Liver (tissue), 9 donors: Measurements from ENCODE around the gene SLC22A13. TPM values are rescaled to one million over a fixed set of nuclear protein-coding genes. Genes with fewer than 3 reads are reported as not detected.

Experiments used
- DNase-seq: peaks from one replicate; pipeline ENCODE4 v3.0.0-alpha.2; 2017; ENCODE audit warnings: low spot score
- H3K27ac ChIP-seq, 2 donors: one replicate each; pipeline ENCODE4 v1.7.0; 2013; ENCODE audit warnings: inconsistent platforms in 2 of 2, low read length in 2 of 2, control low read depth in 1 of 2, low read depth in 1 of 2, mild to moderate bottlenecking in 1 of 2
- H3K27me3 ChIP-seq, 4 donors: one replicate each; pipeline versions ENCODE4 v1.6.1 to v1.7.0; 2013; ENCODE audit warnings: low read length in 3 of 4, inconsistent platforms in 1 of 4, mild to moderate bottlenecking in 1 of 4, moderate library complexity in 1 of 4; ENCODE audit not compliant: control insufficient read depth in 4 of 4, insufficient read depth in 4 of 4
- H3K36me3 ChIP-seq, 4 donors: one replicate each; pipeline versions ENCODE4 v1.6.1 to v1.7.0; 2013; ENCODE audit warnings: low read length in 3 of 4, mild to moderate bottlenecking in 3 of 4, low read depth in 1 of 4, moderate library complexity in 1 of 4; ENCODE audit not compliant: control insufficient read depth in 4 of 4, insufficient read depth in 3 of 4
- H3K4me1 ChIP-seq, 4 donors: one replicate each; pipeline versions ENCODE4 v1.6.1 to v1.7.0; 2013; ENCODE audit warnings: low read length in 3 of 4, mild to moderate bottlenecking in 3 of 4, moderate library complexity in 1 of 4; ENCODE audit not compliant: control insufficient read depth in 4 of 4, insufficient read depth in 4 of 4
- H3K4me3 ChIP-seq, 3 donors: one replicate each; pipeline versions ENCODE4 v1.6.1 to v1.7.0; 2013; ENCODE audit warnings: low read length in 3 of 3, control low read depth in 1 of 3, low read depth in 1 of 3, mild to moderate bottlenecking in 1 of 3
- H3K9ac ChIP-seq, 2 donors: one replicate each; pipeline ENCODE4 v1.7.0; 2013; ENCODE audit warnings: low read length in 2 of 2, mild to moderate bottlenecking in 2 of 2, moderate library complexity in 2 of 2, control low read depth in 1 of 2, low read depth in 1 of 2
- H3K9me3 ChIP-seq, 4 donors: one replicate each; pipeline versions ENCODE4 v1.6.1 to v1.7.0; 2013; ENCODE audit warnings: low read length in 3 of 4; ENCODE audit not compliant: control insufficient read depth in 4 of 4
- EGR1 ChIP-seq, 2 donors: IDR thresholded peaks; 2 replicates each; pipeline ENCODE4 v1.6.1; 2016 to 2018; ENCODE audit warnings: antibody characterized with exemption in 2 of 2, low read depth in 2 of 2
- FOXA1 ChIP-seq: IDR thresholded peaks from 2 replicates; pipeline ENCODE4 v1.6.1; 2016; ENCODE audit warnings: antibody characterized with exemption
- FOXA2 ChIP-seq: IDR thresholded peaks from 2 replicates; pipeline ENCODE4 v1.6.1; 2016; ENCODE audit warnings: antibody characterized with exemption
- GABPA ChIP-seq, 2 donors: IDR thresholded peaks in 1 of 2; conservative IDR thresholded peaks in 1 of 2; 2 replicates each; pipeline ENCODE4 v1.6.1; 2016; ENCODE audit warnings: antibody characterized with exemption in 2 of 2, mild to moderate bottlenecking in 1 of 2, moderate library complexity in 1 of 2
- HNF4A ChIP-seq, 2 donors: conservative IDR thresholded peaks; 2 replicates each; pipeline ENCODE4 v1.6.1; 2016; ENCODE audit warnings: antibody characterized with exemption in 2 of 2, mild to moderate bottlenecking in 2 of 2
- HNF4G ChIP-seq: IDR thresholded peaks from 2 replicates; pipeline ENCODE4 v1.6.1; 2016; ENCODE audit warnings: antibody characterized with exemption
- JUND ChIP-seq, 2 donors: IDR thresholded peaks; 2 replicates each; pipeline ENCODE4 v1.6.1; 2016; ENCODE audit warnings: antibody characterized with exemption in 2 of 2
- NR2F2 ChIP-seq: IDR thresholded peaks from 2 replicates; pipeline ENCODE4 v1.6.1; 2016; ENCODE audit warnings: antibody characterized with exemption
- RAD21 ChIP-seq, 2 donors: IDR thresholded peaks; 2 replicates each; pipeline ENCODE4 v1.6.1; 2016; ENCODE audit warnings: antibody characterized with exemption in 2 of 2, mild to moderate bottlenecking in 2 of 2
- RXRA ChIP-seq, 2 donors: IDR thresholded peaks; 2 replicates each; pipeline ENCODE4 v1.6.1; 2017 to 2018; ENCODE audit warnings: antibody characterized with exemption in 2 of 2, mild to moderate bottlenecking in 1 of 2
- SP1 ChIP-seq: IDR thresholded peaks from 2 replicates; pipeline ENCODE4 v1.6.1; 2018; ENCODE audit warnings: antibody characterized with exemption, mild to moderate bottlenecking
- TAF1 ChIP-seq: conservative IDR thresholded peaks from 2 replicates; pipeline ENCODE4 v1.6.1; 2016; ENCODE audit warnings: antibody characterized with exemption, mild to moderate bottlenecking
- YY1 ChIP-seq: IDR thresholded peaks from 2 replicates; pipeline ENCODE4 v1.6.1; 2016; ENCODE audit warnings: antibody characterized with exemption, mild to moderate bottlenecking
- ZBTB33 ChIP-seq: IDR thresholded peaks from 2 replicates; pipeline ENCODE4 v1.6.1; 2016; ENCODE audit warnings: antibody characterized with exemption
- WGBS: extraction: QIAGEN DNeasy Blood & Tissue Kit; methylation state at CpG from one replicate; pipeline ENCODE4 v1.1.7; 2013; 5-methylcytosine and 5-hydroxymethylcytosine counted together
- polyA plus RNA-seq, 2 donors: library from polyadenylated mRNA; stranded (reverse) in 1 of 2; unstranded in 1 of 2; fragments of 200-250 nt in 1 of 2; fragments of >200 nt in 1 of 2; fragmentation: Nextera tagmentation in 1 of 2; extraction: Ambion mirVana in 1 of 2; gene quantifications; one replicate each; pipeline versions ENCODE4 v1.2.1 to v1.2.3, GENCODE V29; 2013 to 2015
- total RNA-seq, 2 donors: library from RNA; depleted of rRNA; stranded (reverse); fragments of >200 nt; gene quantifications; one replicate each; pipeline ENCODE4 v1.2.3, GENCODE V29; 2014
- TF ChIP-seq, protein P1 (sequence below): fragments of 150-350 bp; IDR thresholded peaks from 2 replicates; pipeline ENCODE4 v1.5.1; 2017; ENCODE audit warnings: improper control_type of control experiment, low read depth, low read length; ENCODE audit not compliant: missing input control
- TF ChIP-seq, protein P2 (sequence below): IDR thresholded peaks from 2 replicates; pipeline ENCODE4 v1.6.1; 2016; ENCODE audit warnings: antibody characterized with exemption, mild to moderate bottlenecking
- TF ChIP-seq, protein P3 (sequence below): IDR thresholded peaks from 2 replicates; pipeline ENCODE4 v1.6.1; 2016; ENCODE audit warnings: antibody characterized with exemption
- TF ChIP-seq, protein P4 (sequence below): IDR thresholded peaks from 2 replicates; pipeline ENCODE4 v1.6.1; 2016; ENCODE audit warnings: antibody characterized with exemption
- donor health status: healthy.
- donor health status: healthy.
- donor health status: healthy.
- donor health status: healthy.
- donor health status: healthy.

The SLC22A13 gene
- total and polyA plus RNA-seq, 4 donors, result 0.10 to 0.42 (median 0.14) TPM; not detected in 1

DNA sequence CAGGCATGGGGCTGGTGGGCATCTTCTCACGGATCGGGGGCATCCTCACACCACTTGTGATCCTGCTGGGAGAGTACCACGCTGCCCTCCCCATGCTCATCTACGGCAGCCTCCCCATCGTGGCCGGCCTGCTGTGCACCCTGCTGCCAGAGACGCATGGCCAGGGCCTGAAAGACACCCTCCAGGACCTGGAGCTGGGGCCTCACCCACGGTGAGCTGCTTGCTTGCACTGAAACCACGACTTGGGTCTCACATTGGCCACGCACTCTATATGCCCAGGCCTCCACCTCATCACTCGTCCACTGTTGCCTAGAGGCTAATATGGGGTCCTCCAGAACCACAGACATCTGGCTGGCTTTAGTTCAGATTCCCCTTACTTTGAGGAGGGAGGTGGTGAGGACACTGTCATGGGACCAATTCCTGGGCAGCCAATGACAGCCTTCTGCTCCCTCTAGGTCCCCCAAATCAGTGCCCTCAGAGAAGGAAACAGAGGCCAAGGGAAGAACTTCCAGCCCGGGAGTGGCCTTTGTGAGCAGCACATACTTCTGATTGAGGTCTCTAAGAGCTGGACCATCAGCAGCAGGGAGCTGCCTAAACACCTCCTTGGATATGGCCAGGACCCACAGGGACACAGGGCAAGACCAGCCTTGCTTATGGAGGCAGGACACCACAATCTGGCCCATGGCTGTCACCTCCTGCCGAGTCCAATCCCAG, 11.5 kb downstream of the SLC22A13 start:
- H3K4me3 ChIP-seq, result no peak overlapping the region
- no peak overlapping the region for H3K27ac ChIP-seq
- no peak overlapping the region for H3K9ac ChIP-seq
- 95% methylated on average over 13 of the region's 13 CpGs for WGBS
- H3K36me3 ChIP-seq, result peaks cover 0 to 2% (median 0%) of the 10 kb centered on the region in 4 donors
- H3K4me1 ChIP-seq, result no peaks in the 10 kb centered on the region
- TF ChIP-seq EGR1 (IDR thresholded peaks at IDR 0.05; ENCODE audit: low read depth in 2 of 2) (no peak), SP1 (no peak), NR2F2 (no peak), TAF1 (no peak), GABPA (IDR thresholded peaks at IDR 0.05 in 1 of 2, conservative IDR thresholded peaks at IDR 0.05 in 1 of 2) (no peak), RXRA (IDR thresholded peaks at IDR 0.05) (no peak), FOXA2 (no peak), FOXA1 (no peak), YY1 (no peak), ZBTB33 (no peak), HNF4G (no peak), JUND (IDR thresholded peaks at IDR 0.05) (no peak), HNF4A (conservative IDR thresholded peaks at IDR 0.05) (no peak), RAD21 (IDR thresholded peaks at IDR 0.05) (no peak)
- TF ChIP-seq, protein P1, sequence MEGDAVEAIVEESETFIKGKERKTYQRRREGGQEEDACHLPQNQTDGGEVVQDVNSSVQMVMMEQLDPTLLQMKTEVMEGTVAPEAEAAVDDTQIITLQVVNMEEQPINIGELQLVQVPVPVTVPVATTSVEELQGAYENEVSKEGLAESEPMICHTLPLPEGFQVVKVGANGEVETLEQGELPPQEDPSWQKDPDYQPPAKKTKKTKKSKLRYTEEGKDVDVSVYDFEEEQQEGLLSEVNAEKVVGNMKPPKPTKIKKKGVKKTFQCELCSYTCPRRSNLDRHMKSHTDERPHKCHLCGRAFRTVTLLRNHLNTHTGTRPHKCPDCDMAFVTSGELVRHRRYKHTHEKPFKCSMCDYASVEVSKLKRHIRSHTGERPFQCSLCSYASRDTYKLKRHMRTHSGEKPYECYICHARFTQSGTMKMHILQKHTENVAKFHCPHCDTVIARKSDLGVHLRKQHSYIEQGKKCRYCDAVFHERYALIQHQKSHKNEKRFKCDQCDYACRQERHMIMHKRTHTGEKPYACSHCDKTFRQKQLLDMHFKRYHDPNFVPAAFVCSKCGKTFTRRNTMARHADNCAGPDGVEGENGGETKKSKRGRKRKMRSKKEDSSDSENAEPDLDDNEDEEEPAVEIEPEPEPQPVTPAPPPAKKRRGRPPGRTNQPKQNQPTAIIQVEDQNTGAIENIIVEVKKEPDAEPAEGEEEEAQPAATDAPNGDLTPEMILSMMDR, result no peak
- TF ChIP-seq, protein P2, sequence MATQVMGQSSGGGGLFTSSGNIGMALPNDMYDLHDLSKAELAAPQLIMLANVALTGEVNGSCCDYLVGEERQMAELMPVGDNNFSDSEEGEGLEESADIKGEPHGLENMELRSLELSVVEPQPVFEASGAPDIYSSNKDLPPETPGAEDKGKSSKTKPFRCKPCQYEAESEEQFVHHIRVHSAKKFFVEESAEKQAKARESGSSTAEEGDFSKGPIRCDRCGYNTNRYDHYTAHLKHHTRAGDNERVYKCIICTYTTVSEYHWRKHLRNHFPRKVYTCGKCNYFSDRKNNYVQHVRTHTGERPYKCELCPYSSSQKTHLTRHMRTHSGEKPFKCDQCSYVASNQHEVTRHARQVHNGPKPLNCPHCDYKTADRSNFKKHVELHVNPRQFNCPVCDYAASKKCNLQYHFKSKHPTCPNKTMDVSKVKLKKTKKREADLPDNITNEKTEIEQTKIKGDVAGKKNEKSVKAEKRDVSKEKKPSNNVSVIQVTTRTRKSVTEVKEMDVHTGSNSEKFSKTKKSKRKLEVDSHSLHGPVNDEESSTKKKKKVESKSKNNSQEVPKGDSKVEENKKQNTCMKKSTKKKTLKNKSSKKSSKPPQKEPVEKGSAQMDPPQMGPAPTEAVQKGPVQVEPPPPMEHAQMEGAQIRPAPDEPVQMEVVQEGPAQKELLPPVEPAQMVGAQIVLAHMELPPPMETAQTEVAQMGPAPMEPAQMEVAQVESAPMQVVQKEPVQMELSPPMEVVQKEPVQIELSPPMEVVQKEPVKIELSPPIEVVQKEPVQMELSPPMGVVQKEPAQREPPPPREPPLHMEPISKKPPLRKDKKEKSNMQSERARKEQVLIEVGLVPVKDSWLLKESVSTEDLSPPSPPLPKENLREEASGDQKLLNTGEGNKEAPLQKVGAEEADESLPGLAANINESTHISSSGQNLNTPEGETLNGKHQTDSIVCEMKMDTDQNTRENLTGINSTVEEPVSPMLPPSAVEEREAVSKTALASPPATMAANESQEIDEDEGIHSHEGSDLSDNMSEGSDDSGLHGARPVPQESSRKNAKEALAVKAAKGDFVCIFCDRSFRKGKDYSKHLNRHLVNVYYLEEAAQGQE, result no peak
- TF ChIP-seq, protein P3, sequence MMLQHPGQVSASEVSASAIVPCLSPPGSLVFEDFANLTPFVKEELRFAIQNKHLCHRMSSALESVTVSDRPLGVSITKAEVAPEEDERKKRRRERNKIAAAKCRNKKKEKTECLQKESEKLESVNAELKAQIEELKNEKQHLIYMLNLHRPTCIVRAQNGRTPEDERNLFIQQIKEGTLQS, result no peak
- TF ChIP-seq, protein P4, sequence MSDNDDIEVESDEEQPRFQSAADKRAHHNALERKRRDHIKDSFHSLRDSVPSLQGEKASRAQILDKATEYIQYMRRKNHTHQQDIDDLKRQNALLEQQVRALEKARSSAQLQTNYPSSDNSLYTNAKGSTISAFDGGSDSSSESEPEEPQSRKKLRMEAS, result no peak
- H3K9me3 ChIP-seq, result no peaks in the 10 kb centered on the region
- H3K27me3 ChIP-seq, result no peaks in the 10 kb centered on the region
- no peak for DNase-seq
